ENCODE data around the gene SLC22A2.

DNA sequence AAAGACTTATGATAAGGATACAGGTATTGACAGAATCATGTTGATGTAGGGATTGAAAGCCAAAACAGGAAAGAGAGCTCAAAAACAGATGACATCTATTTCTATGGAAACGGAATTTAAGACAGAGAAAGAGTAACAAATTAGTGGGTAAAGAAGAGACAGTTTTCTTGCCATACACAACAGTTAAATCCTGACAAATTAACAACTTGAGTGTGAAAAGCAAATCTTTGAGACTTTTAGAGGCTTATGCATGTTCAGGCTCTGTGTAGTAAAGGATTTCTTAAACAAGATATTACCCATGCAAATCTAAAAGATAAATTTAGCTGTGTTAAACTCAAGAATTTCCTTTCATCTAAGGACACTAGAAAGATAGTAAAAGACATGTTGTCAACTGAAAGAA lies 68.5 kb downstream of the SLC22A2 start:
- TF ChIP-seq, protein P1, sequence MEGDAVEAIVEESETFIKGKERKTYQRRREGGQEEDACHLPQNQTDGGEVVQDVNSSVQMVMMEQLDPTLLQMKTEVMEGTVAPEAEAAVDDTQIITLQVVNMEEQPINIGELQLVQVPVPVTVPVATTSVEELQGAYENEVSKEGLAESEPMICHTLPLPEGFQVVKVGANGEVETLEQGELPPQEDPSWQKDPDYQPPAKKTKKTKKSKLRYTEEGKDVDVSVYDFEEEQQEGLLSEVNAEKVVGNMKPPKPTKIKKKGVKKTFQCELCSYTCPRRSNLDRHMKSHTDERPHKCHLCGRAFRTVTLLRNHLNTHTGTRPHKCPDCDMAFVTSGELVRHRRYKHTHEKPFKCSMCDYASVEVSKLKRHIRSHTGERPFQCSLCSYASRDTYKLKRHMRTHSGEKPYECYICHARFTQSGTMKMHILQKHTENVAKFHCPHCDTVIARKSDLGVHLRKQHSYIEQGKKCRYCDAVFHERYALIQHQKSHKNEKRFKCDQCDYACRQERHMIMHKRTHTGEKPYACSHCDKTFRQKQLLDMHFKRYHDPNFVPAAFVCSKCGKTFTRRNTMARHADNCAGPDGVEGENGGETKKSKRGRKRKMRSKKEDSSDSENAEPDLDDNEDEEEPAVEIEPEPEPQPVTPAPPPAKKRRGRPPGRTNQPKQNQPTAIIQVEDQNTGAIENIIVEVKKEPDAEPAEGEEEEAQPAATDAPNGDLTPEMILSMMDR (IDR thresholded peaks at IDR 0.05; ENCODE audit: poor library complexity), result no peak
- TF ChIP-seq EZH2 (IDR thresholded peaks at IDR 0.05; ENCODE audit: borderline replicate concordance) (no peak), EZH2phosphoT487 (IDR thresholded peaks at IDR 0.05; ENCODE audit: low read depth, severe bottlenecking, unreplicated experiment) (no peak)

Data from hepatocyte (in vitro differentiated cells).